HG03066 (cell line): ENCODE results near the gene RPL5.

Experiments used
- ATAC-seq: cut with Tn5 transposase; IDR thresholded peaks from one replicate; pipeline ENCODE4 v1.9.1; 2021; ENCODE audit warnings: low read depth; ENCODE audit not compliant: unreplicated experiment

The RPL5 gene

DNA sequence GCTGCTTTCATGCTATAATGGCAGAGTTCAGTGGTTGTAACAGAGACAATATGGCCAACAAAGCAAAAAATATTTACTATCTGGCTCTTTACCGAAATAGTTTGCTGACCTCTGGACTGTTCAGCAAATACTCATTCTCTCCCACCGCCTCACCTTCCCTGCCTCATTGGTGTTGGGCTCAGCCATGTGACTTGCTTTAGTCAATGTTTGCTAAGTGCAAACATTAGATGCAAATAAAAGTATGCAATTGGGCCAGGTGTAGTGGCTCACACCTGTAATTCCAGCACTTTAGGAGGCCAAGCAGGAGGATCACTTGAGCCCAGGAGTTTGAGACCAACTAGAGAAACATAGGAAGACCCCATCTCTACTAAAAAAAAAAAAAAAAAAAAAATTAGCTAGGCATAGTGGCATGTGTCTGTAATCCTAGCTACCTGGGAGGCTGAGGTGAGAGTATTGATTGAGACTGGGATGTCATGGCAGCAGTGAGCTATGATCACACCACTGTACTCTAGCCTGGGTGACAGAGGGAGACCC lies 55.1 kb downstream of the RPL5 start:
- ATAC-seq: no peak

DNA sequence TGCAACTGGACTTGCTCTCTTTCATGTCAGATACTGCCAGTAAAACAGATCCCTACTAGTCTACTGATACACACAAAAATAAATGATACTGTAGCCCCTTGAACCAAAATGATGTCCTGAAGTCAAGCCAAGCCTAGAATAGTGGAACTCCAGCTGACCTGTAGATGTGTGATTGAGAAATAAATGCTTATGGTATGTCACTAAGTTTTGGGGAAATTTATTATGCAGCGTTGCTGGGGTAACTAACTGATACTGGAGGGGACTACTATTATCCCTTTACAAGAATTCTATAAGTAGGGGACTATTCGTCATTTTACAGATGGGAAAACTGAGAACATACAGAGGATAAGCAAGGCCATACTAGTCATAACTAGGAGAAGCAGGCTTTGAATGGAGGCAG lies 55.6 kb downstream of the RPL5 start:
- ATAC-seq: no peak
